Panc1 (cell line): Measurements from ENCODE around the gene SHC3.

ENCODE experiments used
- SIN3A ChIP-seq: IDR thresholded peaks from 2 replicates; pipeline ENCODE4 v1.6.1; 2012; ENCODE audit warnings: low read depth, mild to moderate bottlenecking, low read length, moderate library complexity, borderline replicate concordance; ENCODE audit not compliant: insufficient read depth
- TF ChIP-seq, protein P1 (sequence below): fragments of 450-650 bp; IDR thresholded peaks from 2 replicates; pipeline ENCODE4 v1.5.1; 2017; ENCODE audit warnings: mild to moderate bottlenecking

- TF ChIP-seq, protein P1, sequence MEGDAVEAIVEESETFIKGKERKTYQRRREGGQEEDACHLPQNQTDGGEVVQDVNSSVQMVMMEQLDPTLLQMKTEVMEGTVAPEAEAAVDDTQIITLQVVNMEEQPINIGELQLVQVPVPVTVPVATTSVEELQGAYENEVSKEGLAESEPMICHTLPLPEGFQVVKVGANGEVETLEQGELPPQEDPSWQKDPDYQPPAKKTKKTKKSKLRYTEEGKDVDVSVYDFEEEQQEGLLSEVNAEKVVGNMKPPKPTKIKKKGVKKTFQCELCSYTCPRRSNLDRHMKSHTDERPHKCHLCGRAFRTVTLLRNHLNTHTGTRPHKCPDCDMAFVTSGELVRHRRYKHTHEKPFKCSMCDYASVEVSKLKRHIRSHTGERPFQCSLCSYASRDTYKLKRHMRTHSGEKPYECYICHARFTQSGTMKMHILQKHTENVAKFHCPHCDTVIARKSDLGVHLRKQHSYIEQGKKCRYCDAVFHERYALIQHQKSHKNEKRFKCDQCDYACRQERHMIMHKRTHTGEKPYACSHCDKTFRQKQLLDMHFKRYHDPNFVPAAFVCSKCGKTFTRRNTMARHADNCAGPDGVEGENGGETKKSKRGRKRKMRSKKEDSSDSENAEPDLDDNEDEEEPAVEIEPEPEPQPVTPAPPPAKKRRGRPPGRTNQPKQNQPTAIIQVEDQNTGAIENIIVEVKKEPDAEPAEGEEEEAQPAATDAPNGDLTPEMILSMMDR = no peak
- TF ChIP-seq SIN3A = no peak
These were observed 71.2 kb downstream of the SHC3 start for GRCh38 chr9:89107406-89107805.
